HCT116 (cell line): ENCODE data around the gene KASH5. TPM values are rescaled to one million over a fixed set of nuclear protein-coding genes. Genes with fewer than 3 reads are reported as not detected.

Experiments
- ATAC-seq: fragments of 200-7000 bp; cut with Tn5 transposase; 2 replicates; pipeline ENCODE4 v1.9.1; 2020; ENCODE audit warnings: mild to moderate bottlenecking, moderate library complexity
- BruUV-seq: library from RNA; stranded (reverse); fragments of 400-500 nt; replicated peaks from 2 replicates; lab custom pipeline; 2021; lab: Mats Ljungman, UMichigan
- CTCF ChIA-PET: fragments of 300-600 bp; sonication (Branson Sonifier 250); formaldehyde crosslinking; loops from one replicate; lab custom pipeline; 2021; ENCODE audit warnings: antibody characterized with exemption; lab: Charles Lee
- POLR2A ChIA-PET: fragments of 300-600, 350-600 bp; sonication (Branson Sonifier 250); formaldehyde crosslinking; loops from one replicate; lab custom pipeline; 2021; ENCODE audit warnings: antibody characterized with exemption; lab: Charles Lee
- RAD21 ChIA-PET, 2 experiments: fragments of 300-600 bp; sonication (Branson Sonifier 250); formaldehyde crosslinking; loops; one replicate each; lab custom pipeline; 2023; ENCODE audit warnings: low total read pairs in 2 of 2; ENCODE audit not compliant: uncharacterized antibody in 2 of 2, unreplicated experiment in 2 of 2, low non-redundant PET in 1 of 2; lab: Charles Lee
- DNase-seq: peaks from one replicate; pipeline ENCODE4 v3.0.0-alpha.2; 2010; ENCODE audit warnings: low read depth, low spot score
- H2AFZ ChIP-seq: fragments of 200-600 bp; shearing (Covaris generic), sonication (generic); 2 replicates; pipeline ENCODE4 v1.6.1; 2017; ENCODE audit warnings: low read depth, mixed run types, mixed read lengths, antibody characterized with exemption, low read length; ENCODE audit not compliant: poor library complexity, severe bottlenecking
- H3K27ac ChIP-seq: 2 replicates; pipeline ENCODE4 v1.5.1; 2012; ENCODE audit warnings: low read depth, low read length
- H3K27me3 ChIP-seq: fragments of 200-600 bp; sonication (generic); 2 replicates; pipeline ENCODE4 v1.6.1; 2016; ENCODE audit warnings: mixed run types, low read length, mixed read lengths; ENCODE audit not compliant: insufficient read depth
- H3K36me3 ChIP-seq, 2 experiments: fragments of 200-500 bp in 1 of 2; fragments of 200-600 bp in 1 of 2; sonication (Bioruptor generic) in 1 of 2; sonication (generic) in 1 of 2; 2 replicates each; pipeline versions ENCODE4 v1.5.1 to v1.6.1; 2014 to 2016; ENCODE audit warnings: low read length in 2 of 2, inconsistent platforms in 1 of 2, mixed read lengths in 1 of 2, mixed run types in 1 of 2; ENCODE audit not compliant: insufficient read depth in 2 of 2, control insufficient read depth in 1 of 2
- H3K4me1 ChIP-seq, 2 experiments: fragments of 200-600 bp in 1 of 2; sonication (generic) in 1 of 2; 2 replicates each; pipeline versions ENCODE4 v1.5.1 to v1.6.1; 2012 to 2017; ENCODE audit warnings: low read length in 2 of 2, inconsistent platforms in 1 of 2, mild to moderate bottlenecking in 1 of 2, mixed read lengths in 1 of 2, mixed run types in 1 of 2, moderate library complexity in 1 of 2; ENCODE audit not compliant: insufficient read depth in 2 of 2, control insufficient read depth in 1 of 2
- H3K4me2 ChIP-seq: fragments of 200-600 bp; sonication (generic); 2 replicates; pipeline ENCODE4 v1.6.1; 2017; ENCODE audit warnings: mixed run types, low read length, mixed read lengths
- H3K4me3 ChIP-seq, 2 experiments: fragments of 200-600 bp in 1 of 2; sonication (generic) in 1 of 2; replicated peaks in 1 of 2; 2 replicates each; pipeline ENCODE4 v1.5.1; 2011 to 2016; ENCODE audit warnings: low read length in 2 of 2, control low read depth in 1 of 2, low read depth in 1 of 2, mild to moderate bottlenecking in 1 of 2, mixed read lengths in 1 of 2, mixed run types in 1 of 2
- H3K79me2 ChIP-seq: fragments of 200-600 bp; sonication (generic); 2 replicates; pipeline ENCODE4 v1.6.1; 2017; ENCODE audit warnings: mild to moderate bottlenecking, mixed run types, low read length, moderate library complexity, mixed read lengths; ENCODE audit not compliant: insufficient read depth
- H3K9ac ChIP-seq: fragments of 200-600 bp; sonication (generic); 2 replicates; pipeline ENCODE4 v1.6.1; 2016; ENCODE audit warnings: low read length, mixed read lengths
- H3K9me2 ChIP-seq: fragments of 200-600 bp; sonication (generic), shearing (Covaris generic); 2 replicates; pipeline ENCODE4 v1.6.1; 2017; ENCODE audit warnings: mixed run types, mild to moderate bottlenecking, moderate library complexity; ENCODE audit not compliant: insufficient read depth
- H3K9me3 ChIP-seq, 2 experiments: fragments of 200-500 bp in 1 of 2; fragments of 200-600 bp in 1 of 2; sonication (Bioruptor generic) in 1 of 2; sonication (generic) in 1 of 2; 2 replicates each; pipeline ENCODE4 v1.6.1; 2014 to 2017; ENCODE audit warnings: low read length in 2 of 2, mixed read lengths in 2 of 2, inconsistent platforms in 1 of 2, low read depth in 1 of 2, mild to moderate bottlenecking in 1 of 2, mixed run types in 1 of 2, moderate library complexity in 1 of 2; ENCODE audit not compliant: control insufficient read depth in 1 of 2, insufficient read depth in 1 of 2
- H4K20me1 ChIP-seq: fragments of 200-600 bp; sonication (generic), shearing (Covaris generic); 2 replicates; pipeline ENCODE4 v1.6.1; 2017; ENCODE audit warnings: mixed run types, mild to moderate bottlenecking, moderate library complexity; ENCODE audit not compliant: insufficient read depth
- ATF3 ChIP-seq: IDR thresholded peaks from 2 replicates; pipeline ENCODE4 v1.6.1; 2012
- CEBPB ChIP-seq: IDR thresholded peaks from 2 replicates; pipeline ENCODE4 v1.6.1; 2012; ENCODE audit warnings: low read depth
- EGR1 ChIP-seq: IDR thresholded peaks from 2 replicates; pipeline ENCODE4 v1.6.1; 2012; ENCODE audit warnings: low read depth
- ELF1 ChIP-seq: IDR thresholded peaks from 2 replicates; pipeline ENCODE4 v1.6.1; 2012; ENCODE audit warnings: low read depth, borderline replicate concordance
- EZH2phosphoT487 ChIP-seq: fragments of 200-600 bp; IDR thresholded peaks from 2 replicates; pipeline ENCODE4 v1.6.1; 2018; ENCODE audit warnings: antibody characterized with exemption, borderline replicate concordance
- FOSL1 ChIP-seq: IDR thresholded peaks from 2 replicates; pipeline ENCODE4 v1.6.1; 2012; ENCODE audit warnings: low read depth
- JUND ChIP-seq: IDR thresholded peaks from 2 replicates; pipeline ENCODE4 v1.6.1; 2012
- SIN3A ChIP-seq: IDR thresholded peaks from 2 replicates; pipeline ENCODE4 v1.6.1; 2012; ENCODE audit warnings: low read depth
- SP1 ChIP-seq: IDR thresholded peaks from 2 replicates; pipeline ENCODE4 v1.6.1; 2012; ENCODE audit warnings: low read depth
- TCF7L2 ChIP-seq: IDR thresholded peaks from 2 replicates; pipeline ENCODE4 v1.7.0; 2011; ENCODE audit warnings: borderline replicate concordance, inconsistent platforms; ENCODE audit not compliant: insufficient read depth, insufficient read length; ENCODE audit errors: extremely low read depth
- YY1 ChIP-seq: IDR thresholded peaks from 2 replicates; pipeline ENCODE4 v1.6.1; 2011; ENCODE audit warnings: low read length, low read depth, moderate library complexity, mild to moderate bottlenecking; ENCODE audit not compliant: insufficient replicate concordance; ENCODE audit errors: extremely low read depth
- ZNF274 ChIP-seq: fragments of 200-500 bp; sonication (Bioruptor generic); IDR thresholded peaks from 2 replicates; pipeline ENCODE4 v1.6.1; 2014; ENCODE audit warnings: mild to moderate bottlenecking, low read depth, low read length, inconsistent platforms
- intact Hi-C: fragments of 100-400 bp; cut with micrococcal nuclease; formaldehyde crosslinking; loops from 2 replicates; pipeline ENCODE4 v1.10.0; 2022
- total RNA-seq: library from RNA; stranded (reverse); gene quantifications from one replicate; pipeline ENCODE4 v1.2.1, GENCODE V29; 2021; ENCODE audit not compliant: unreplicated experiment
- TF ChIP-seq, protein P1 (sequence below): IDR thresholded peaks from 2 replicates; pipeline ENCODE4 v1.6.1; 2011; ENCODE audit warnings: mild to moderate bottlenecking, low read length, moderate library complexity; ENCODE audit not compliant: insufficient replicate concordance; ENCODE audit errors: extremely low read depth
- TF ChIP-seq, protein P2 (sequence below): IDR thresholded peaks from 2 replicates; pipeline ENCODE4 v1.6.1; 2012

The KASH5 gene
- total RNA-seq, 1 experiment from 2014 or later: not detected

DNA sequence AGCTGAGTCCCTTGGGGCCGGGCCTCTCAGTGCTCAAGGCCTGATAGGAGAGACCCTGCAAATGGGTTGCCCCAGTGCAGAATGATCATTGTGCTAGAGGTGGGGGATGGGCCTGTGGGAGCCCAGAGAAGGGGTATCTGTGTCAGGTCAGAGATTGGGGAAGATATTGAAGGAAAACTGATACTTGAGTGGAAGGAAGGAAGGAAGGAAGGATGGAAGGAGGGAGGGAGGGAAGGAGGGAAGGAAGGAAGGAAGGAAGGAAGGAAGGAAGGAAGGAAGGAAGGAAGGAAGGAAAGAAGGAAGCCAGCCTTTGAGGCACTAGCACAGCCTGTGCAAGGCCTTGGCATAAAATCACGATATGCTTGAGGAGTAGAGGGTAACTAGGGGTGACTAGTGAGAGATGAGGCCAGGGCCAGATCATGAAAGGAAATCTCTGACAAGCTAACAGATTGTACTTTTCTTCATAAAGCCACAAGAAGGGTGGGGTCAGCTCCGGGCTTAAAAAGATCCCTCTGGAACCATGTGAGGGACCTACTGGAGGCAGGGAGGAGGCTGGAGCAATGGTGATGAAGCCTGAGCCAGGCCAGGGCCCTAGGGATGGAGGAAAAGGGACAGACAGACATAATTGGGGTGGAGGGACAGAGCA lies 23.8 kb downstream of the KASH5 start:
- H3K4me2 ChIP-seq: no peak overlapping the region
- TF ChIP-seq ZNF274 (no peak), EZH2phosphoT487 (no peak), ELF1 (no peak), SIN3A (no peak), TCF7L2 (no peak), SP1 (no peak), YY1 (no peak), ATF3 (no peak), JUND (no peak), EGR1 (no peak), FOSL1 (no peak), CEBPB (no peak)
- TF ChIP-seq, protein P1, sequence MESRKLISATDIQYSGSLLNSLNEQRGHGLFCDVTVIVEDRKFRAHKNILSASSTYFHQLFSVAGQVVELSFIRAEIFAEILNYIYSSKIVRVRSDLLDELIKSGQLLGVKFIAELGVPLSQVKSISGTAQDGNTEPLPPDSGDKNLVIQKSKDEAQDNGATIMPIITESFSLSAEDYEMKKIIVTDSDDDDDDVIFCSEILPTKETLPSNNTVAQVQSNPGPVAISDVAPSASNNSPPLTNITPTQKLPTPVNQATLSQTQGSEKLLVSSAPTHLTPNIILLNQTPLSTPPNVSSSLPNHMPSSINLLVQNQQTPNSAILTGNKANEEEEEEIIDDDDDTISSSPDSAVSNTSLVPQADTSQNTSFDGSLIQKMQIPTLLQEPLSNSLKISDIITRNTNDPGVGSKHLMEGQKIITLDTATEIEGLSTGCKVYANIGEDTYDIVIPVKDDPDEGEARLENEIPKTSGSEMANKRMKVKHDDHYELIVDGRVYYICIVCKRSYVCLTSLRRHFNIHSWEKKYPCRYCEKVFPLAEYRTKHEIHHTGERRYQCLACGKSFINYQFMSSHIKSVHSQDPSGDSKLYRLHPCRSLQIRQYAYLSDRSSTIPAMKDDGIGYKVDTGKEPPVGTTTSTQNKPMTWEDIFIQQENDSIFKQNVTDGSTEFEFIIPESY: no peak
- TF ChIP-seq, protein P2, sequence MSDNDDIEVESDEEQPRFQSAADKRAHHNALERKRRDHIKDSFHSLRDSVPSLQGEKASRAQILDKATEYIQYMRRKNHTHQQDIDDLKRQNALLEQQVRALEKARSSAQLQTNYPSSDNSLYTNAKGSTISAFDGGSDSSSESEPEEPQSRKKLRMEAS: no peak
- TF ChIP-seq, all 23 proteins: peak for 0
- POLR2A ChIA-PET: interaction anchor here (1.1 kb wide), 1 partner anchor 31 kb away, joined by 6 read pairs; no protein-coding TSS in a partner anchor
- RAD21 ChIA-PET: no interaction called here
- BruUV-seq: no TSS peak
- no peak overlapping the region for H3K4me3 ChIP-seq
- H2AFZ ChIP-seq: no peak overlapping the region
- H3K9me3 ChIP-seq: no peaks in the 10 kb centered on the region
- no peaks in the 10 kb centered on the region for H3K27me3 ChIP-seq
- no peak overlapping the region for H3K9ac ChIP-seq
- peaks cover 2 to 15% of the 10 kb centered on the region in 2 experiments; a peak in 1 of 4 replicates for H3K4me1 ChIP-seq
- no peak overlapping the region for H3K27ac ChIP-seq
- CTCF ChIA-PET: no interaction called here
- no peak for ATAC-seq
- intact Hi-C loops: no loop called here
- H4K20me1 ChIP-seq: no peaks in the 10 kb centered on the region
- H3K9me2 ChIP-seq: no peaks in the 10 kb centered on the region
- H3K79me2 ChIP-seq: no peaks in the 10 kb centered on the region
- no peak for DNase-seq
- no peaks in the 10 kb centered on the region for H3K36me3 ChIP-seq
